Activated T-cell treated with anti-CD3 and anti-CD28 coated beads, Interleukin-2, amount 50 U/mL, for 72 hours (primary cell): ENCODE results near the gene GPC1. TPM values are rescaled to one million over a fixed set of nuclear protein-coding genes. Genes with fewer than 3 reads are reported as not detected.

Source experiments
- ATAC-seq, 2 donors: fragments of 150-1000 bp; cut with Tn5 transposase; replicated peaks in 1 of 2; 2 replicates each; pipeline ENCODE4 v1.10.0; 2021; ENCODE audit warnings: moderate library complexity in 2 of 2, mild to moderate bottlenecking in 1 of 2
- DNase-seq, 2 donors: peaks; one replicate each; pipeline ENCODE4 v3.0.0; 2021 to 2022; ENCODE audit warnings: mixed read lengths in 1 of 2
- H3K27ac Mint-ChIP-seq: one replicate; pipeline ENCODE4 v1.8.0; 2022; ENCODE audit warnings: mild to moderate bottlenecking, moderate library complexity, mixed read lengths
- H3K27me3 Mint-ChIP-seq: one replicate; pipeline ENCODE4 v1.8.0; 2022; ENCODE audit warnings: low read depth, mixed read lengths
- H3K36me3 Mint-ChIP-seq, 2 donors: one replicate each; pipeline ENCODE4 v1.8.0; 2022; ENCODE audit warnings: mixed read lengths in 2 of 2, mild to moderate bottlenecking in 1 of 2; ENCODE audit not compliant: insufficient read depth in 2 of 2
- H3K4me1 Mint-ChIP-seq: one replicate; pipeline ENCODE4 v1.8.0; 2022; ENCODE audit warnings: low read depth, mixed read lengths
- H3K4me3 Mint-ChIP-seq, 2 donors: one replicate each; pipeline ENCODE4 v1.8.0; 2022; ENCODE audit warnings: mild to moderate bottlenecking in 2 of 2, mixed read lengths in 2 of 2, moderate library complexity in 2 of 2
- H3K9me3 Mint-ChIP-seq, 2 donors: one replicate each; pipeline ENCODE4 v1.8.0; 2022; ENCODE audit warnings: mixed read lengths in 2 of 2
- total RNA-seq, 2 donors: library from RNA; stranded (reverse); gene quantifications; one replicate each; pipeline ENCODE4 v1.2.3, GENCODE V29; 2022

The GPC1 gene
- total RNA-seq, 2 donors from 2014 or later, result 3.2 to 3.6 TPM

GRCh38 chr2:240464514-240465241, 29.2 kb downstream of the GPC1 start:
- DNase-seq (no peak), ATAC-seq (no peak)
- Mint-ChIP-seq H3K4me1 (no peaks in the 10 kb centered on the region), H3K4me3 (no peak overlapping the region), H3K27ac (no peak overlapping the region), H3K9me3 (no peaks in the 10 kb centered on the region), H3K36me3 (no peaks in the 10 kb centered on the region), H3K27me3 (no peaks in the 10 kb centered on the region)

- Mint-ChIP-seq H3K27ac (no peak overlapping the region), H3K9me3 (no peaks in the 10 kb centered on the region), H3K4me1 (no peaks in the 10 kb centered on the region), H3K36me3 (no peaks in the 10 kb centered on the region), H3K27me3 (no peaks in the 10 kb centered on the region), H3K4me3 (no peak overlapping the region)
- DNase-seq (no peak), ATAC-seq (no peak)
These were observed 29.9 kb downstream of the GPC1 start for GRCh38 chr2:240465268-240465764.

- no peak overlapping the region for H3K4me3 Mint-ChIP-seq
- H3K36me3 Mint-ChIP-seq, result no peaks in the 10 kb centered on the region
- no peak overlapping the region for H3K27ac Mint-ChIP-seq
- H3K9me3 Mint-ChIP-seq, result no peaks in the 10 kb centered on the region
- ATAC-seq, result no peak
- H3K4me1 Mint-ChIP-seq, result no peaks in the 10 kb centered on the region
- H3K27me3 Mint-ChIP-seq, result no peaks in the 10 kb centered on the region
- no peak for DNase-seq
These were observed 30.5 kb downstream of the GPC1 start for GRCh38 chr2:240465765-240466578.

- Mint-ChIP-seq H3K27me3 (no peaks in the 10 kb centered on the region), H3K9me3 (no peaks in the 10 kb centered on the region), H3K4me1 (no peaks in the 10 kb centered on the region), H3K36me3 (no peaks in the 10 kb centered on the region), H3K4me3 (no peak overlapping the region), H3K27ac (no peak overlapping the region)
- no peak for ATAC-seq
- no peak for DNase-seq
These were observed 31.2 kb downstream of the GPC1 start for GRCh38 chr2:240466579-240467148.

DNA sequence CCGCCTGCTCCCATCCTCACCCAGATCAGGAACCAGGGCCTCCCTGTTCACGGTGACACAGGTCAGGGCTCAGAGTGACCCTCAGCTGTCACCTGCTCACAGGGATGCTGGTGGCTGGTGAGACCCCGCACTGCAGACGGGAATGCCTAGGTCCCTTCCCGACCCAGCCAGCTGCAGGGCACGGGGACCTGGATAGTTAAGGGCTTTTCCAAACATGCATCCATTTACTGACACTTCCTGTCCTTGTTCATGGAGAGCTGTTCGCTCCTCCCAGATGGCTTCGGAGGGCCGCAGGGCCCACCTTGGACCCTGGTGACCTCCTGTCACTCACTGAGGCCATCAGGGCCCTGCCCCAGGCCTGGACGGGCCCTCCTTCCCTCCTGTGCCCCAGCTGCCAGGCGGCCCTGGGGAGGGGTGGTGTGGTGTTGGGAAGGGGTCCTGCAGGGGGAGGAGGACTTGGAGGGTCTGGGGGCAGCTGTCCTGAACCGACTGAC, 31.7 kb downstream of the GPC1 start:
- Mint-ChIP-seq H3K27me3 (no peaks in the 10 kb centered on the region), H3K36me3 (no peaks in the 10 kb centered on the region)

DNA sequence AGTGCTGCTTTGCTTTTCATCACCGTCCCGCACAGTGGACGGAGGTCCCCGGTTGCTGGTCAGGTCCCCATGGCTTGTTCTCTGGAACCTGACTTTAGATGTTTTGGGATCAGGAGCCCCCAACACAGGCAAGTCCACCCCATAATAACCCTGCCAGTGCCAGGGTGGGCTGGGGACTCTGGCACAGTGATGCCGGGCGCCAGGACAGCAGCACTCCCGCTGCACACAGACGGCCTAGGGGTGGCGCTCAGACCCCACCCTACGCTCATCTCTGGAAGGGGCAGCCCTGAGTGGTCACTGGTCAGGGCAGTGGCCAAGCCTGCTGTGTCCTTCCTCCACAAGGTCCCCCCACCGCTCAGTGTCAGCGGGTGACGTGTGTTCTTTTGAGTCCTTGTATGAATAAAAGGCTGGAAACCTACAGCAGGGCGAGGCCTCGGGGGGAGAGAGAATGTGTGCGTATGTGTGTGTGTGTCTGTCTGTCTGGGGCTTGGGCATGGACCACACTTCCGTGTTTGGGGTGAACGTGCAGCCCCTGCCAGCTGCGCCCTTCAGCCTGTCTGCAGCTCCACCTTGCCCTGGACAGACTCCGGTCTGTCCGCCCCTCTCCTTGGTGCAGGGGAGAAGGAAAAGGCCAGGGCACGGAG, 32.3 kb downstream of the GPC1 start:
- no peak for DNase-seq
- no peaks in the 10 kb centered on the region for H3K4me1 Mint-ChIP-seq
- H3K9me3 Mint-ChIP-seq, result no peaks in the 10 kb centered on the region
- no peak for ATAC-seq
- peaks cover 0 to 3% of the 10 kb centered on the region in 2 donors for H3K36me3 Mint-ChIP-seq
- no peak overlapping the region for H3K4me3 Mint-ChIP-seq
- H3K27me3 Mint-ChIP-seq, result no peaks in the 10 kb centered on the region
- no peak overlapping the region for H3K27ac Mint-ChIP-seq

More for the DNA sequence above, 31.7 kb downstream of the GPC1 start:
- Mint-ChIP-seq H3K9me3 (no peaks in the 10 kb centered on the region), H3K4me1 (no peaks in the 10 kb centered on the region), H3K27ac (no peak overlapping the region), H3K4me3 (no peak overlapping the region)
- no peak for DNase-seq
- ATAC-seq, result no peak

DNA sequence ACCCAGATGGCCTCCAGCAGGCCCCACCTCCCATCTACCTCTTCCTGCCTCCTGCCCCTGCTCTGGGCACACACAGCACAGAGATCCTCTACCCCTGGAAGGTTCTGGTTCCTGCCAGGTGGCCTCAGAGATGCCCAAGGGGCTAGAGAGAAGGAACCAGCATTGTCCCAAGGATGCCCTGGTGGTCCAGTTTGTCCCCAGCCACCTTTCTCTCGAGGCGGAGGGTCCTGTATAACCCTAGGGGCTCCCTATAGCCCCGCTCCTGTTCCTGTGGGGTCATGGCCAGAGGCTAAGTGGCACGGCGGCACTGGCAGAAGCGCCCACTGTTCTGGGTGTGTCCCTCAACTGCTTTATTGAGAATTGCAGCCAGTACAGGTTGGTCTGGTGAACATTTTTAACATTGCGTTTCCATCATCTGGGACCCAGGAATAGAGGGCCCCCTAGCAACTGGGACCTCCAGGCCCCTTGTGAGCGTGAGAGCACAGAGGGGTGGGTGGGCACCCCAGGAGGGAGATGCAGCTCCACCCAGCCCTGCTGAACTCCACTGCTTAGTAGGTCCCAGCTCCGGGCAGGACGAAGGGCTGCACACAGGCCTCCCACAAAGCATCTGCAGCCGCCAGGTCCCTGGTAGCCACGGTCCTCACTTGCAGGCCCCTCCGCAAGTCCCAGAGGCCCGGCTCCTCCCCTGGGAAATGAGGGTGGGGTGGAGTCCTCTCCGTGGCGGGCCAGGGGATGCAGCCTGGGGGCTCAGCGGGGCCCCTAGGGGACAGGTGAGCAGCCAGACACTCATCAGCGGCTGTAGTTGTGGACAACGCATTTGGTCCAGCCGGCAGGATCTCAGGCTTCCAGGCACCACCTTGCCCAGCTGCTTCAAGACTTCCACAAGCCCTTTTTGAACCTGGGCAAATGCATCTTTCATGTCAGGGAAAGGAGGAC, 33.1 kb downstream of the GPC1 start:
- H3K27me3 Mint-ChIP-seq, result no peaks in the 10 kb centered on the region

DNA sequence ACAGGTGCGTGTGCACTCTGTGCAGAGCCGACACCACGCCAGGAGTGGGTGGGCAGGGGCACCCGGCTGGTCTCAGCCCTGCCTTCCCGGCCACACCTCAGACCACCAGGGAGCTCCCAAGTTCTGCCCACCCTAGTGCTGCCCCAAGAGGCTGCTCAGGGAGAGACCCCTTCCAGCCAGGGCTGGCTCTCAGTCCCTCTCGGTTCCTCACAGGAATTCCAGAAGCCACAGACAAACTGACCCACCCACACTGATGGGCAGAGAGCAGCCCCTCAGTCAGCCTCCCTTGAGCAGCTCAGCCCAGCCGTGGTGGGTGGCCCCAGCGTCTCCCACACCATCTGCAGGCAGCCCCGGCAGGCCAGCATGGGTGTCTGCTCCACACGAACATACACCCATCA, 33.8 kb downstream of the GPC1 start:
- no peak overlapping the region for H3K4me3 Mint-ChIP-seq
- peaks cover 2 to 11% of the 10 kb centered on the region in 2 donors for H3K36me3 Mint-ChIP-seq
- DNase-seq, result no peak
- H3K27me3 Mint-ChIP-seq, result no peaks in the 10 kb centered on the region
- no peak overlapping the region for H3K27ac Mint-ChIP-seq
- peaks cover 0 to 6% of the 10 kb centered on the region in 2 donors for H3K9me3 Mint-ChIP-seq
- no peak for ATAC-seq
- no peaks in the 10 kb centered on the region for H3K4me1 Mint-ChIP-seq

More for the DNA sequence above, 33.1 kb downstream of the GPC1 start:
- peaks cover 0 to 8% of the 10 kb centered on the region in 2 donors for H3K36me3 Mint-ChIP-seq
- H3K4me1 Mint-ChIP-seq, result no peaks in the 10 kb centered on the region
- peaks cover 0 to 3% of the 10 kb centered on the region in 2 donors for H3K9me3 Mint-ChIP-seq
- ATAC-seq (no peak), DNase-seq (no peak)
- no peak overlapping the region for H3K27ac Mint-ChIP-seq
- H3K4me3 Mint-ChIP-seq, result no peak overlapping the region

GRCh38 chr2:240469740-240470139, 34.3 kb downstream of the GPC1 start:
- Mint-ChIP-seq H3K27ac (no peak overlapping the region), H3K36me3 (peaks cover 4 to 11% of the 10 kb centered on the region in 2 donors), H3K9me3 (peaks cover 2 to 6% of the 10 kb centered on the region in 2 donors), H3K4me1 (no peaks in the 10 kb centered on the region), H3K27me3 (no peaks in the 10 kb centered on the region), H3K4me3 (no peak overlapping the region)
- ATAC-seq (no peak), DNase-seq (no peak)

DNA sequence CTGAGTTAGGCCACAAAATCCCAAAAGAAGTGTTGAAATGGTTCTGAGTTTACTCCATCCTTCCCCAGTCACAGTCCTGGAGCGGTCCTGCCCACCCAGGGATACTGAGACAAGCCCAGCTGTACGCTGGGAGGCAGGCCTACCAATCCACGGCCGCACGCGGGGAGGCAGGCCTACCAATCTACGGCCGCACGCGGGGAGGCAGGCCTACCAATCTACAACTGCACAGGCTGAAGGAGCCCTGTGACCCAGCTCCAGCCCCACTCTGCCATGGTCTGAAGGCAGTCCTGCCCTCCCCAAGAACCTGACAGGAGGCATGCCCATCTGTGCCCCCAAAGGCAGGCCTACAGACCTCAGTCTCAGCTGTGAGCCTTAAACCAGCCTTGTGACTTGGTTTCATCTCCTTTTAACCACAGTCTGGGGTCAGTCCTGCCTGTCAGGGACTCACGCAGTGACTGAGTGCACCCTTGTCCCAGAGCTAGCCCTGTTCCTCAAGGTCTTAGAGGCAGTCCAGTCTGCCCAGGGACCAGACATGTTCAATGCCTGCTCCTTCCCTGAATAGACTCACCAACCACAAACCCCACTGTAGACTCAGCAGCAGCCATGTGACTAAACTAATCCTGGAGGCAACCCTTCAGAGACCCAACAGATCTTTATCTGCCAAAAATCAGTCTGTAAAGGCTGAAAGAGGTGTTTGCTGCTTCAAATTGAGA, 36.8 kb downstream of the GPC1 start:
- peaks cover 6 to 11% of the 10 kb centered on the region in 2 donors for H3K9me3 Mint-ChIP-seq
- no peaks in the 10 kb centered on the region for H3K27me3 Mint-ChIP-seq
- no peak for DNase-seq
- H3K36me3 Mint-ChIP-seq, result peaks cover 7 to 11% of the 10 kb centered on the region in 2 donors
- H3K4me3 Mint-ChIP-seq, result no peak overlapping the region
- H3K4me1 Mint-ChIP-seq, result no peaks in the 10 kb centered on the region
- no peak overlapping the region for H3K27ac Mint-ChIP-seq
- no peak for ATAC-seq

DNA sequence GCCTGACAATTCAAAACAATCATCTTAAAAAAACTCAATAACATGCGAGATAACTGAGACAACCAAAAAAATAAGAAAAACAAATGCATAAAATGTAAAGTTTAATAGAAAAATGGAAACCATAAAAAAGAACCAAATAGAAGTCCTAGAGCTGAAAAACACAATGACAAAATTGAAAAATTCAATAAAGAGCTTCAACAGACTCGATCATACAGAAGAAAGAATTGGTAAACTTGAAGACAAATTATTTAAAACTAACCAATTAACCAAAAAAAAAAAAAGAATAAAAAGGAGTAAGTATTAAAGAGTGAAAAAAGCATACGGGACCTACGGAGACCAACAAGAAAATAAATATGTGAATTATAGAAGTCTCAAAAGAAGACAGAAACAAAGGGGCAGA, 37.7 kb downstream of the GPC1 start:
- H3K27me3 Mint-ChIP-seq, result no peaks in the 10 kb centered on the region
- DNase-seq (no peak), ATAC-seq (no peak)
- no peaks in the 10 kb centered on the region for H3K4me1 Mint-ChIP-seq
- H3K36me3 Mint-ChIP-seq, result peaks cover 7 to 11% of the 10 kb centered on the region in 2 donors
- no peak overlapping the region for H3K4me3 Mint-ChIP-seq
- peaks cover 8 to 11% of the 10 kb centered on the region in 2 donors for H3K9me3 Mint-ChIP-seq
- no peak overlapping the region for H3K27ac Mint-ChIP-seq
